SU-DHL-6 (cell line): ENCODE results near the gene EMX1.

ENCODE experiments used
- H2AFZ ChIP-seq: fragments of 200-600 bp; sonication (generic); 2 replicates; pipeline ENCODE4 v1.6.1; 2014; ENCODE audit warnings: low read depth, mild to moderate bottlenecking, moderate library complexity, mixed read lengths, antibody characterized with exemption, low read length; ENCODE audit not compliant: severe bottlenecking
- H3F3A ChIP-seq: fragments of 200-600 bp; shearing (Covaris generic); 2 replicates; pipeline ENCODE4 v1.6.0; 2016; ENCODE audit warnings: antibody characterized with exemption, mild to moderate bottlenecking; ENCODE audit not compliant: insufficient read depth
- H3K27ac ChIP-seq: fragments of 200-600 bp; sonication (generic); 2 replicates; pipeline ENCODE4 v1.5.1; 2016; ENCODE audit warnings: low read depth, mild to moderate bottlenecking, low read length, moderate library complexity, mixed read lengths
- H3K27me3 ChIP-seq: fragments of 200-600 bp; sonication (generic), shearing (Covaris generic); 2 replicates; pipeline ENCODE4 v1.6.0; 2014; ENCODE audit warnings: mild to moderate bottlenecking, low read length
- H3K36me3 ChIP-seq: fragments of 200-600 bp; sonication (generic); 2 replicates; pipeline ENCODE4 v1.6.1; 2014; ENCODE audit warnings: mild to moderate bottlenecking, low read length, mixed read lengths
- H3K4me2 ChIP-seq: fragments of 300-600, 200-600 bp; shearing (Covaris generic), sonication (generic); 2 replicates; pipeline ENCODE4 v1.6.0; 2014; ENCODE audit warnings: low read length, low read depth, mild to moderate bottlenecking; ENCODE audit not compliant: poor library complexity, severe bottlenecking
- H3K4me3 ChIP-seq: fragments of 200-600 bp; sonication (generic); 2 replicates; pipeline ENCODE4 v1.5.1; 2014; ENCODE audit warnings: antibody characterized with exemption, low read length, mild to moderate bottlenecking, mixed read lengths; ENCODE audit not compliant: insufficient read depth, poor library complexity, severe bottlenecking
- H3K79me2 ChIP-seq: fragments of 200-600 bp; sonication (generic); 2 replicates; pipeline ENCODE4 v1.6.1; 2014; ENCODE audit warnings: mild to moderate bottlenecking, low read length, moderate library complexity; ENCODE audit not compliant: insufficient read depth
- H3K9ac ChIP-seq: fragments of 200-600 bp; sonication (generic); 2 replicates; pipeline ENCODE4 v1.7.0; 2014; ENCODE audit warnings: mild to moderate bottlenecking, low read length
- H3K9me2 ChIP-seq: fragments of 200-600 bp; sonication (generic); replicated peaks from 2 replicates; pipeline ENCODE4 v1.6.1; 2014; ENCODE audit warnings: low read length; ENCODE audit not compliant: insufficient read depth
- H3K9me3 ChIP-seq: fragments of 200-600 bp; sonication (generic); 2 replicates; pipeline ENCODE4 v1.6.1; 2014; ENCODE audit warnings: low read length, mixed read lengths; ENCODE audit not compliant: insufficient read depth
- H4K20me1 ChIP-seq: fragments of 200-600 bp; sonication (generic); 2 replicates; pipeline ENCODE4 v1.6.1; 2014; ENCODE audit warnings: low read depth, mild to moderate bottlenecking, antibody characterized with exemption, low read length, moderate library complexity, mixed read lengths
- EZH2phosphoT487 ChIP-seq: fragments of 200-600 bp; sonication (generic), shearing (Covaris generic); conservative IDR thresholded peaks from 2 replicates; pipeline ENCODE4 v1.6.1; 2018; ENCODE audit warnings: mild to moderate bottlenecking, antibody characterized with exemption, low read length, moderate library complexity, mixed read lengths
- TF ChIP-seq, protein P1 (sequence below): fragments of 200-600 bp; sonication (generic); IDR thresholded peaks from one replicate; pipeline ENCODE4 v1.5.1; 2017; ENCODE audit warnings: antibody characterized with exemption, mild to moderate bottlenecking, low read length, moderate library complexity; ENCODE audit not compliant: insufficient read depth, poor library complexity, severe bottlenecking

The EMX1 gene

DNA sequence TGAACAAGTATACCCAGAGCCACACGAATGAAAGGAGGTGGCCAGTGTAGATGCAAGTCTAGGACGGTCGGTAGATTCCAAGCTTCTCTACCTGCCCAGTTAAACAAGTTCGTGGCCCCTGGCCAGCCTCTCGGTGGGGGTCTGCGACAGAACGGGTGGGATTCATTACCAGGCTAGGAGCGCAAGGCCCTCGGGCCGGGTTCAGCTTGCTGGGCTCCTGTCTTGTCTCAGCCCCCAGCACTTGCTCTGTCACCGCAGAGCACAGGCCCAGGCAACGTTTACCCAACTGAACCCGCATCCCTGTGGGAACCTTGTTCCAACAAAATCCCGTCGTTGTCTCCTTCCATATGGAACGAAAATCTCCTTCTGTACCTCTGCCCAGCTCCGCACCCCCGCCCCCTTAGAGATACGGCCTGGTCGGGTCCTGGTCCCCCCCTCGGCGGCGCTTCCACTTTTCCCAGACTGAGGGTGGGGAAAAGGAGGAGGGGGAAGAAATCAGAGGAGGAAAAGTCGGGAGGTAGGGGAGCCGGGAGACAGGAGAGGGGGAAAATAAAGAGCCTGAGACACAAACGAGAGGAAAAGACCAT, 1.9 kb upstream of the EMX1 start:
- no peaks in the 10 kb centered on the region for H3K9me2 ChIP-seq
- H3K36me3 ChIP-seq: no peaks in the 10 kb centered on the region
- H4K20me1 ChIP-seq: no peaks in the 10 kb centered on the region
- no peak overlapping the region for H3K4me2 ChIP-seq
- no peak for TF ChIP-seq EZH2phosphoT487
- TF ChIP-seq, protein P1, sequence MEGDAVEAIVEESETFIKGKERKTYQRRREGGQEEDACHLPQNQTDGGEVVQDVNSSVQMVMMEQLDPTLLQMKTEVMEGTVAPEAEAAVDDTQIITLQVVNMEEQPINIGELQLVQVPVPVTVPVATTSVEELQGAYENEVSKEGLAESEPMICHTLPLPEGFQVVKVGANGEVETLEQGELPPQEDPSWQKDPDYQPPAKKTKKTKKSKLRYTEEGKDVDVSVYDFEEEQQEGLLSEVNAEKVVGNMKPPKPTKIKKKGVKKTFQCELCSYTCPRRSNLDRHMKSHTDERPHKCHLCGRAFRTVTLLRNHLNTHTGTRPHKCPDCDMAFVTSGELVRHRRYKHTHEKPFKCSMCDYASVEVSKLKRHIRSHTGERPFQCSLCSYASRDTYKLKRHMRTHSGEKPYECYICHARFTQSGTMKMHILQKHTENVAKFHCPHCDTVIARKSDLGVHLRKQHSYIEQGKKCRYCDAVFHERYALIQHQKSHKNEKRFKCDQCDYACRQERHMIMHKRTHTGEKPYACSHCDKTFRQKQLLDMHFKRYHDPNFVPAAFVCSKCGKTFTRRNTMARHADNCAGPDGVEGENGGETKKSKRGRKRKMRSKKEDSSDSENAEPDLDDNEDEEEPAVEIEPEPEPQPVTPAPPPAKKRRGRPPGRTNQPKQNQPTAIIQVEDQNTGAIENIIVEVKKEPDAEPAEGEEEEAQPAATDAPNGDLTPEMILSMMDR: no peak
- H3K27me3 ChIP-seq: no peaks in the 10 kb centered on the region
- H3F3A ChIP-seq: no peaks in the 10 kb centered on the region
- H3K79me2 ChIP-seq: no peaks in the 10 kb centered on the region
- H3K9me3 ChIP-seq: no peaks in the 10 kb centered on the region
- no peak overlapping the region for H3K4me3 ChIP-seq
- no peak overlapping the region for H3K27ac ChIP-seq
- H3K9ac ChIP-seq: no peak overlapping the region
- no peak overlapping the region for H2AFZ ChIP-seq

DNA sequence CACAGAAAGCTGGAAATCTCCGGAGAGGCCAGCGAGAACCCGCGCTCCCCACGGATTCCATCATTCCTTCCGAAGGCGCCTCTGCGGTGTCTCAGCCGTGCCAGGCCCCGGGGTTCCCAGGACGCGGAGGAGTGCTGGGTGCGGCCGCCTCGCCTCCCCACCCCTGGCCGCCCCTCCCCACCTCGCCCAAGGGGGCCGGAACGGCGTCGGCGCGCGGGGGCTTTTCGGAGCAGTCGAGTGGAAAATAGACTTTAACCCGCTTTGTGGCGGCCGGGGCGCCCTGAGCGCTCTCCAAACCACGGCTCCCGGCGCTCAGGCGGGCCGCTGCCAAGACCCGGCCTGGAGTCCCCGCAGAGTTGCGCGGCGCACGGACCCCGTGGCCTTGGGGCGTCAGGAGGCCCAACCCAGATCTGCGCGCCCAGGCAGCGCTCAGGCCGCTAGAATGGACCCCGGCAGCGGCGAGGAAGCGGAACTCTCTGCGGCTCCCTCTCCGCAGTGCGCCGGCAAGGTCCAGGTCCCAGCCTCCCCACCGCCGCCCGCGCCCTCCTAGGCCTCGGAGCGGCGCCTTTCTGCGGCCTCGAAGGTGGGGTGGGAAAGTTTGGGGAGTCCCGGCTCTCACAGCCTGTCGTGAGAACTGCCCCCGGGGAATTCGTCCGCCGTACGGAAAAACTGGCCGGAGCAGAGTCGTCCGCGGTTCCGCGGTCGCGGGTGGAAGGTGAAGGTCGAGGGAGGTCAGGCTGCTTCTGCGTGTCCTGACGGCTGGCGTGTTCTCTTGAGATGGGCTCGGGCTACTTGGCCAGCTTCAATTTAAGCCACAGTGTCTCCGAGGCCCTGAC, 1.2 kb upstream of the EMX1 start:
- no peaks in the 10 kb centered on the region for H3K79me2 ChIP-seq
- no peaks in the 10 kb centered on the region for H3K9me3 ChIP-seq
- peak overlapping the region; percentile 19 for H3K4me2 ChIP-seq
- no peaks in the 10 kb centered on the region for H3K27me3 ChIP-seq
- no peaks in the 10 kb centered on the region for H4K20me1 ChIP-seq
- no peak overlapping the region for H3K4me3 ChIP-seq
- H3K36me3 ChIP-seq: no peaks in the 10 kb centered on the region
- no peaks in the 10 kb centered on the region for H3K9me2 ChIP-seq
- H3K9ac ChIP-seq: no peak overlapping the region
- TF ChIP-seq EZH2phosphoT487: no peak
- TF ChIP-seq, protein P1: no peak
- no peak overlapping the region for H2AFZ ChIP-seq
- no peaks in the 10 kb centered on the region for H3F3A ChIP-seq
- H3K27ac ChIP-seq: no peak overlapping the region

DNA sequence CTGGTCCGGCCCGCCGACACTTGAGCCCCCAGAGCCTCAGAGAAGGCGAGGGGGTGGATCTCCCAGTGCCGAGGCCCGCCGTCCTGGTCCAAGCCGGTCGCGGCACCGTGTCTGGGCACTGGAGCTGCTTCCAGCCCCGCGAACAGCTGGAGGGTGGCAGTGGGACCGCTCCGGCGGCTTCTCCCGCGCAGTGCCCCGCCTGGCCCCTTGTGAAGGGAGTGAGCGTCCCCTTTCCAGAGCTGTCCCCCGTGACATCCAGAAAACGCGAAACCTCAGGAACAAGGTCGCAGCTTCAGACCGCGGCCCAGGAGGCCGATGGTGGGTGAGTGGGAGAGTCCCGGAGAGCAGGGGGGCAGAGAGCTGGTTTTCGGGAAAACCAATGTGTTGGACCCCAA, 579 bp upstream of the EMX1 start:
- Histone ChIP-seq H3K27ac (no peak overlapping the region), H3K9ac (no peak overlapping the region), H3K9me3 (no peaks in the 10 kb centered on the region), H4K20me1 (no peaks in the 10 kb centered on the region), H3K79me2 (no peaks in the 10 kb centered on the region), H3K4me2 (no peak overlapping the region), H3K27me3 (no peaks in the 10 kb centered on the region), H2AFZ (no peak overlapping the region), H3F3A (no peaks in the 10 kb centered on the region), H3K9me2 (no peaks in the 10 kb centered on the region), H3K4me3 (no peak overlapping the region), H3K36me3 (no peaks in the 10 kb centered on the region)
- TF ChIP-seq, protein P1: no peak
- no peak for TF ChIP-seq EZH2phosphoT487
